HepG2 (cell line): ENCODE data around the gene INHA. TPM values are rescaled to one million over a fixed set of nuclear protein-coding genes. Genes with fewer than 3 reads are reported as not detected.

Experiments
- ATF1 ChIP-seq: IDR thresholded peaks from 2 replicates; pipeline ENCODE4 v1.6.1; 2016; ENCODE audit warnings: mild to moderate bottlenecking, control low read depth
- ERF ChIP-seq: IDR thresholded peaks from 2 replicates; pipeline ENCODE4 v1.6.1; 2018; ENCODE audit warnings: missing biosample characterization, missing genetic modification reagents
- HES4 ChIP-seq: sonication (generic); formaldehyde crosslinking; IDR thresholded peaks from 2 replicates; pipeline ENCODE4 v1.9.0; 2021; ENCODE audit warnings: mild to moderate bottlenecking, missing genetic modification reagents, borderline replicate concordance
- MED13 ChIP-seq: sonication (generic); formaldehyde crosslinking; IDR thresholded peaks from 2 replicates; pipeline ENCODE4 v1.5.0; 2020; ENCODE audit warnings: missing genetic modification reagents
- NKX3-1 ChIP-seq: sonication (generic); formaldehyde crosslinking; IDR thresholded peaks from 2 replicates; pipeline ENCODE4 v1.5.0; 2020; ENCODE audit warnings: missing genetic modification reagents
- RBAK ChIP-seq: sonication (generic); formaldehyde crosslinking; IDR thresholded peaks from 2 replicates; pipeline ENCODE4 v1.5.1; 2020; ENCODE audit warnings: mild to moderate bottlenecking, missing genetic modification reagents
- REXO4 ChIP-seq: sonication (generic); formaldehyde crosslinking; IDR thresholded peaks from 2 replicates; pipeline ENCODE4 v1.8.0; 2022; ENCODE audit warnings: missing genetic modification reagents, mild to moderate bottlenecking, borderline replicate concordance
- SAFB2 ChIP-seq: sonication (generic); formaldehyde crosslinking; IDR thresholded peaks from 2 replicates; pipeline ENCODE4 v1.5.1; 2020; ENCODE audit warnings: missing genetic modification reagents, low read depth, mild to moderate bottlenecking, borderline replicate concordance
- SMAD3 ChIP-seq: sonication (generic); formaldehyde crosslinking; IDR thresholded peaks from 2 replicates; pipeline ENCODE4 v1.4.0; 2020; ENCODE audit warnings: missing genetic modification reagents
- TGIF2 ChIP-seq: IDR thresholded peaks from 2 replicates; pipeline ENCODE4 v1.6.1; 2016; ENCODE audit warnings: control low read depth, missing compliant biosample characterization
- ZKSCAN1 ChIP-seq: fragments of 150-350 bp; IDR thresholded peaks from 2 replicates; pipeline ENCODE4 v1.6.1; 2014; ENCODE audit warnings: low read length
- ZNF232 ChIP-seq: sonication (generic); formaldehyde crosslinking; IDR thresholded peaks from 2 replicates; pipeline ENCODE4 v1.4.0; 2020; ENCODE audit warnings: missing genetic modification reagents, borderline replicate concordance
- ZNF260 ChIP-seq: sonication (generic); formaldehyde crosslinking; IDR thresholded peaks from 2 replicates; pipeline ENCODE4 v1.4.0; 2020; ENCODE audit warnings: missing genetic modification reagents, low read depth, mild to moderate bottlenecking, borderline replicate concordance
- ZNF326 ChIP-seq: sonication (generic); formaldehyde crosslinking; IDR thresholded peaks from 2 replicates; pipeline ENCODE4 v1.4.0; 2020; ENCODE audit warnings: missing genetic modification reagents, borderline replicate concordance
- ZNF44 ChIP-seq: sonication (generic); formaldehyde crosslinking; IDR thresholded peaks from 2 replicates; pipeline ENCODE4 v1.5.1; 2020; ENCODE audit warnings: mild to moderate bottlenecking, missing genetic modification reagents
- ZNF556 ChIP-seq: sonication (generic); formaldehyde crosslinking; IDR thresholded peaks from 2 replicates; pipeline ENCODE4 v1.4.0; 2020; ENCODE audit warnings: mild to moderate bottlenecking, missing genetic modification reagents, borderline replicate concordance
- ZSCAN12 ChIP-seq: sonication (generic); formaldehyde crosslinking; IDR thresholded peaks from 2 replicates; pipeline ENCODE4 v1.9.0; 2021; ENCODE audit warnings: mild to moderate bottlenecking, missing genetic modification reagents
- ZSCAN21 ChIP-seq: sonication (generic); formaldehyde crosslinking; IDR thresholded peaks from 2 replicates; pipeline ENCODE4 v1.8.0; 2022; ENCODE audit warnings: mild to moderate bottlenecking, missing genetic modification reagents, moderate library complexity, borderline replicate concordance
- polyA plus RNA-seq, 8 experiments: library from polyadenylated mRNA; depleted of rRNA in 3 of 8; stranded (reverse) in 7 of 8; unstranded in 1 of 8; fragments of >200 nt; fragmentation: Illumina TruSeq in 4 of 8; extraction: Trizol in 4 of 8; gene quantifications; 2 replicates each; pipeline versions ENCODE4 v1.2.1 to v1.2.3, GENCODE V29; 2011 to 2016; ENCODE audit warnings: low read depth in 4 of 8, missing spikeins in 1 of 8, mixed read lengths in 1 of 8; ENCODE audit not compliant: insufficient read depth in 1 of 8
- total RNA-seq, 5 experiments: library from RNA; depleted of rRNA; stranded (reverse); fragments of >200 nt; fragmentation: Illumina TruSeq; extraction: Trizol; gene quantifications; 2 replicates each; pipeline ENCODE4 v1.2.3, GENCODE V29; 2016; ENCODE audit warnings: low read depth in 1 of 5
- TF ChIP-seq, protein P1 (sequence below): sonication (generic); formaldehyde crosslinking; IDR thresholded peaks from 2 replicates; pipeline ENCODE4 v1.5.1; 2020; ENCODE audit warnings: mild to moderate bottlenecking, missing genetic modification reagents, borderline replicate concordance
- TF ChIP-seq, protein P2 (sequence below): sonication (generic); formaldehyde crosslinking; IDR thresholded peaks from 2 replicates; pipeline ENCODE4 v1.4.0; 2020; ENCODE audit warnings: missing genetic modification reagents, borderline replicate concordance
- TF ChIP-seq, protein P3 (sequence below): sonication (generic); formaldehyde crosslinking; IDR thresholded peaks from 2 replicates; pipeline ENCODE4 v1.4.0; 2020; ENCODE audit warnings: missing genetic modification reagents, borderline replicate concordance

INHA gene
- total and polyA plus RNA-seq, 2 of the 13 experiments (the other 11 are each of a cell fraction or from before 2014, with no cell fraction given) = 4.1 to 15.2 TPM

DNA sequence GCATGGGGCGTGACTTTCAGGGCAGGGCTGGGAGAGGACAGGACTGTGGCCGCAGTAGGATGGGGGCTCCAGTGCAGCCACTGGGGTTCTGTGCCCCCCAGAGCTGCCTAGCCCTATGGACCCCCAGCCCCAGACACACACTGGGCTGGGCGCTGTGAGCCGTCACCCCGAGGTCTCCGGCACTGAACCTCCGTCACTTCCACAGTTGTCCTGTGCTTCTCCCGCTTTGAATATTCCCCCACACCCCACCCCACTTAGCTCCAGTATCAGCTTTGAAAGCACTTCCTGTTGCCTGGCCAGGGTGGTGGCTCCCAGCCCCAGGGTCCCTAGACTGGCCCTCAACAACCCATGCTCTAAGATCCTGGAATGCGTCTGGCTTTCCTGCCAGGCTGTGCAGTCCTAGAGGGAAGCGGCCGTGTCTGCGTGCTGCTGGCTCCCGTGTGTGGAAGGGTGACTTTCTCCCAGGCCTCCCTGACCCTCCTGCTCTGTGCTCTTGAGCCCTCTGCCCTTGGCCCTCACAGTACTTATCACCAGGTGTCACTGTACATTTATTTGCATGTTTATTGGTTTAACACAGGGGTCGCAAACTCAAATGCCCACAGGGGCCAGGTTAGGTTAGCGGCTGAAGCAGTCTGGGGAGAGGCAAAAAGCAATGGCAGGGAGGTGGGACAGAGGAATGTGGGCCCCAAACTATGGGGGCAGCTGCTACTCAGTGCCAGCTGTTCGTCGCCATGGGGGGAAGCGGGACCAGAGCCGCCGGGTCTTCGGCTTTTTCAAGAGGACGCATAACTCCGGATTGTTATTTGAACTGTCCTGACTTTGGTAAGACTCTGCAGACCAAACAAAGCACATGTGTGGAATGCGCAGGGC, 10.7 kb upstream of the INHA start (continued):
- TF ChIP-seq, protein P1, sequence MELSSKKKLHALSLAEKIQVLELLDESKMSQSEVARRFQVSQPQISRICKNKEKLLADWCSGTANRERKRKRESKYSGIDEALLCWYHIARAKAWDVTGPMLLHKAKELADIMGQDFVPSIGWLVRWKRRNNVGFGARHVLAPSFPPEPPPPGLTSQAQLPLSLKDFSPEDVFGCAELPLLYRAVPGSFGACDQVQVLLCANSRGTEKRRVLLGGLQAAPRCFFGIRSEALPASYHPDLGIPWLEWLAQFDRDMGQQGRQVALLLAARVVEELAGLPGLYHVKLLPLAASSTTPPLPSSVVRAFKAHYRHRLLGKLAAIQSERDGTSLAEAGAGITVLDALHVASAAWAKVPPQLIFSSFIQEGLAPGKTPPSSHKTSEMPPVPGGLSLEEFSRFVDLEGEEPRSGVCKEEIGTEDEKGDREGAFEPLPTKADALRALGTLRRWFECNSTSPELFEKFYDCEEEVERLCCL (CRISPR knock-in tag) = no peak
- TF ChIP-seq, protein P2, sequence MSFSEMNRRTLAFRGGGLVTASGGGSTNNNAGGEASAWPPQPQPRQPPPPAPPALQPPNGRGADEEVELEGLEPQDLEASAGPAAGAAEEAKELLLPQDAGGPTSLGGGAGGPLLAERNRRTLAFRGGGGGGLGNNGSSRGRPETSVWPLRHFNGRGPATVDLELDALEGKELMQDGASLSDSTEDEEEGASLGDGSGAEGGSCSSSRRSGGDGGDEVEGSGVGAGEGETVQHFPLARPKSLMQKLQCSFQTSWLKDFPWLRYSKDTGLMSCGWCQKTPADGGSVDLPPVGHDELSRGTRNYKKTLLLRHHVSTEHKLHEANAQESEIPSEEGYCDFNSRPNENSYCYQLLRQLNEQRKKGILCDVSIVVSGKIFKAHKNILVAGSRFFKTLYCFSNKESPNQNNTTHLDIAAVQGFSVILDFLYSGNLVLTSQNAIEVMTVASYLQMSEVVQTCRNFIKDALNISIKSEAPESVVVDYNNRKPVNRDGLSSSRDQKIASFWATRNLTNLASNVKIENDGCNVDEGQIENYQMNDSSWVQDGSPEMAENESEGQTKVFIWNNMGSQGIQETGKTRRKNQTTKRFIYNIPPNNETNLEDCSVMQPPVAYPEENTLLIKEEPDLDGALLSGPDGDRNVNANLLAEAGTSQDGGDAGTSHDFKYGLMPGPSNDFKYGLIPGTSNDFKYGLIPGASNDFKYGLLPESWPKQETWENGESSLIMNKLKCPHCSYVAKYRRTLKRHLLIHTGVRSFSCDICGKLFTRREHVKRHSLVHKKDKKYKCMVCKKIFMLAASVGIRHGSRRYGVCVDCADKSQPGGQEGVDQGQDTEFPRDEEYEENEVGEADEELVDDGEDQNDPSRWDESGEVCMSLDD (CRISPR knock-in tag) = no peak
- TF ChIP-seq HES4 (CRISPR knock-in tag) (no peak), ZSCAN21 (no peak), SMAD3 (no peak), ZNF44 (no peak; the same call in 1 of the 2 replicates), ZNF556 (CRISPR knock-in tag) (no peak), SAFB2 (CRISPR knock-in tag) (no peak), NKX3-1 (CRISPR knock-in tag) (no peak), REXO4 (CRISPR knock-in tag) (no peak), ZKSCAN1 (no peak), ATF1 (CRISPR knock-in tag) (no peak), ERF (CRISPR knock-in tag) (0 out of 2 replicates have a peak, but pooled peaks have one; percentile 20), ZNF326 (CRISPR knock-in tag) (no peak), TGIF2 (no peak), ZNF232 (CRISPR knock-in tag) (no peak), RBAK (CRISPR knock-in tag) (no peak), ZSCAN12 (CRISPR knock-in tag) (no peak), MED13 (no peak), ZNF260 (CRISPR knock-in tag) (no peak)
- TF ChIP-seq, protein P3, sequence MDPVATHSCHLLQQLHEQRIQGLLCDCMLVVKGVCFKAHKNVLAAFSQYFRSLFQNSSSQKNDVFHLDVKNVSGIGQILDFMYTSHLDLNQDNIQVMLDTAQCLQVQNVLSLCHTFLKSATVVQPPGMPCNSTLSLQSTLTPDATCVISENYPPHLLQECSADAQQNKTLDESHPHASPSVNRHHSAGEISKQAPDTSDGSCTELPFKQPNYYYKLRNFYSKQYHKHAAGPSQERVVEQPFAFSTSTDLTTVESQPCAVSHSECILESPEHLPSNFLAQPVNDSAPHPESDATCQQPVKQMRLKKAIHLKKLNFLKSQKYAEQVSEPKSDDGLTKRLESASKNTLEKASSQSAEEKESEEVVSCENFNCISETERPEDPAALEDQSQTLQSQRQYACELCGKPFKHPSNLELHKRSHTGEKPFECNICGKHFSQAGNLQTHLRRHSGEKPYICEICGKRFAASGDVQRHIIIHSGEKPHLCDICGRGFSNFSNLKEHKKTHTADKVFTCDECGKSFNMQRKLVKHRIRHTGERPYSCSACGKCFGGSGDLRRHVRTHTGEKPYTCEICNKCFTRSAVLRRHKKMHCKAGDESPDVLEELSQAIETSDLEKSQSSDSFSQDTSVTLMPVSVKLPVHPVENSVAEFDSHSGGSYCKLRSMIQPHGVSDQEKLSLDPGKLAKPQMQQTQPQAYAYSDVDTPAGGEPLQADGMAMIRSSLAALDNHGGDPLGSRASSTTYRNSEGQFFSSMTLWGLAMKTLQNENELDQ (CRISPR knock-in tag) = no peak
